ENCODE data around the gene IGF2BP3. TPM values are rescaled to one million over a fixed set of nuclear protein-coding genes. Genes with fewer than 3 reads are reported as not detected.

The IGF2BP3 gene
- total RNA-seq, 1 experiment from 2014 or later: 80.2 TPM

GRCh38 chr7:23299770-23300300 lies 170.5 kb downstream of the IGF2BP3 start:
- in situ Hi-C loops (cut with HindIII; ENCODE audit: low pct_unique_long_range_greater_than_20kb, low sequenced_read_pairs): no loop called here
- no peaks in the 10 kb centered on the region for H3K27me3 ChIP-seq (ENCODE audit: control insufficient read depth, insufficient read depth, low read length)
- CTCF ChIA-PET: interaction anchor here (0.8 to 0.9 kb wide), 2 partner anchors 13 to 27 kb away, joined by 3 read pairs; no protein-coding TSS in a partner anchor
- no peaks in the 10 kb centered on the region for H3K9me3 ChIP-seq (ENCODE audit: control insufficient read depth, insufficient read depth, low read depth, low read length)
- DNase-seq (ENCODE audit: low read depth, low spot score): no peak
- no TSS peak for BruUV-seq (replicated peaks)
- TF ChIP-seq CTCF (IDR thresholded peaks at IDR 0.05) (no peak), SIN3A (IDR thresholded peaks at IDR 0.05; ENCODE audit: borderline replicate concordance, insufficient read depth, low read depth, low read length) (no peak), REST (IDR thresholded peaks at IDR 0.05; ENCODE audit: insufficient read depth in 1 of 2, low read depth in 2 of 2, low read length in 1 of 2) (no peak), POLR2AphosphoS5 (IDR thresholded peaks at IDR 0.05; ENCODE audit: low read depth, low read length) (no peak), TCF7L2 (IDR thresholded peaks at IDR 0.05; ENCODE audit: low read depth, low read length) (no peak)
- H3K27ac ChIP-seq (ENCODE audit: low read length): peak overlapping the region; percentile 97
- peaks cover 13% of the 10 kb centered on the region for H3K4me1 ChIP-seq (ENCODE audit: control insufficient read depth, insufficient read depth, low read length)
- H3K4me3 ChIP-seq (ENCODE audit: low read depth in 2 of 2, low read length in 2 of 2): peak overlapping the region; percentile 76 to 99
- H3K36me3 ChIP-seq (ENCODE audit: control insufficient read depth, insufficient read depth, low read length): peaks cover 3% of the 10 kb centered on the region; the same call in 1 of the 2 replicates
- intact Hi-C loops (cut with micrococcal nuclease; ENCODE audit: unreplicated experiment): no loop called here
- ATAC-seq: peak; percentile 5; the same call in 1 of the 2 replicates
- POLR2A ChIA-PET: interaction anchor here (0.9 kb wide), 1 partner anchor 17 kb away, joined by 3 read pairs; no protein-coding TSS in a partner anchor

- TF ChIP-seq CTCF (IDR thresholded peaks at IDR 0.05): no peak
- peak; percentile 96 for TF ChIP-seq POLR2AphosphoS5 (IDR thresholded peaks at IDR 0.05; ENCODE audit: low read depth, low read length)
- no peak for TF ChIP-seq REST (IDR thresholded peaks at IDR 0.05; ENCODE audit: insufficient read depth in 1 of 2, low read depth in 2 of 2, low read length in 1 of 2)
- TF ChIP-seq TCF7L2 (IDR thresholded peaks at IDR 0.05; ENCODE audit: low read depth, low read length): peak; percentile 57
- peak; percentile 96 for TF ChIP-seq SIN3A (IDR thresholded peaks at IDR 0.05; ENCODE audit: borderline replicate concordance, insufficient read depth, low read depth, low read length)
- in situ Hi-C loops (cut with HindIII; ENCODE audit: low pct_unique_long_range_greater_than_20kb, low sequenced_read_pairs): no loop called here
These were observed 171.2 kb downstream of the IGF2BP3 start, which contains the start of gene MALSU1 for GRCh38 chr7:23298885-23299769. TSS of gene MALSU1 (plus strand) at chr7:23299339. CDS start at chr7:23299353, 14 bp downstream.

More at GRCh38 chr7:23298885-23299769, 171.2 kb downstream of the IGF2BP3 start, which contains the start of gene MALSU1:
- Histone ChIP-seq H3K36me3 (ENCODE audit: control insufficient read depth, insufficient read depth, low read length) (peaks cover 3% of the 10 kb centered on the region; the same call in 1 of the 2 replicates), H3K27ac (ENCODE audit: low read length) (peak within 1 kb of the TSS; percentile 97), H3K4me1 (ENCODE audit: control insufficient read depth, insufficient read depth, low read length) (peaks cover 13% of the 10 kb centered on the region), H3K4me3 (ENCODE audit: low read depth in 2 of 2, low read length in 2 of 2) (peak within 1 kb of the TSS; percentile 76 to 99), H3K27me3 (ENCODE audit: control insufficient read depth, insufficient read depth, low read length) (no peaks in the 10 kb centered on the region), H3K9me3 (ENCODE audit: control insufficient read depth, insufficient read depth, low read depth, low read length) (no peaks in the 10 kb centered on the region)
- ATAC-seq (peak; percentile 98), DNase-seq (ENCODE audit: low read depth, low spot score) (peak; percentile 94)
- CTCF ChIA-PET: interaction anchor here (0.9 kb wide), 1 partner anchor 26 kb away, joined by 3 read pairs; no protein-coding TSS in a partner anchor
- POLR2A ChIA-PET: interaction anchor here (0.5 to 1.0 kb wide), 6 partner anchors 9 to 318 kb away, joined by 3 to 6 read pairs (median 4); no protein-coding TSS in a partner anchor
- intact Hi-C loops (cut with micrococcal nuclease; ENCODE audit: unreplicated experiment): no loop called here
- no TSS peak for BruUV-seq (replicated peaks)

Measured in Panc1 (cell line).